ENCODE measurements around the gene FZD4. TPM values are rescaled to one million over a fixed set of nuclear protein-coding genes. Genes with fewer than 3 reads are reported as not detected.
"Not testable (repeated sequence)": the region's sequence is repeated elsewhere in the genome, so short reads cannot be mapped to it uniquely, and the experiment has no call there.

The FZD4 gene
- total RNA-seq, 1 donor from 2014 or later = 0.05 TPM

GRCh38 chr11:86977441-86978050, 22.4 kb upstream of the FZD4 start:
- intact Hi-C loops (cut with micrococcal nuclease) = loop anchor here (1.0 to 5.0 kb wide), 2 partner anchors 120 to 313 kb away; no protein-coding TSS in a partner anchor

GRCh38 chr11:86972734-86973133, 17.5 kb upstream of the FZD4 start:
- intact Hi-C loops (cut with micrococcal nuclease) = no loop called here

- intact Hi-C loops (cut with micrococcal nuclease) = no loop called here
Observed at GRCh38 chr11:86969258-86969657, 14.1 kb upstream of the FZD4 start.

GRCh38 chr11:86967601-86968000, 12.4 kb upstream of the FZD4 start:
- intact Hi-C loops (cut with micrococcal nuclease) = not testable (repeated sequence)

- intact Hi-C loops (cut with micrococcal nuclease) = no loop called here
Observed at GRCh38 chr11:86957976-86958646, 2.9 kb upstream of the FZD4 start.

- intact Hi-C loops (cut with micrococcal nuclease) = loop anchor here (1.0 kb wide), 1 partner anchor 124 kb away; no protein-coding TSS in a partner anchor
Observed at GRCh38 chr11:86956905-86957195, 1.7 kb upstream of the FZD4 start.

GRCh38 chr11:86955111-86955360, 159 bp downstream of the FZD4 start:
- intact Hi-C loops (cut with micrococcal nuclease) = no loop called here

- intact Hi-C loops (cut with micrococcal nuclease) = no loop called here
Observed at GRCh38 chr11:86954269-86955110, 705 bp downstream of the FZD4 start.

GRCh38 chr11:86952221-86952875, 2.8 kb downstream of the FZD4 start:
- intact Hi-C loops (cut with micrococcal nuclease) = no loop called here

GRCh38 chr11:86951706-86952105, 3.5 kb downstream of the FZD4 start:
- intact Hi-C loops (cut with micrococcal nuclease) = no loop called here

GRCh38 chr11:86950661-86950995, 4.6 kb downstream of the FZD4 start:
- intact Hi-C loops (cut with micrococcal nuclease) = no loop called here

- intact Hi-C loops (cut with micrococcal nuclease) = no loop called here
Observed at GRCh38 chr11:86949995-86950660, 5.1 kb downstream of the FZD4 start.

- intact Hi-C loops (cut with micrococcal nuclease) = no loop called here
Observed at GRCh38 chr11:86948733-86949132, 6.5 kb downstream of the FZD4 start.

- intact Hi-C loops (cut with micrococcal nuclease) = no loop called here
Observed at GRCh38 chr11:86947541-86947940, 7.7 kb downstream of the FZD4 start.

- intact Hi-C loops (cut with micrococcal nuclease) = not testable (repeated sequence)
Observed at GRCh38 chr11:86943505-86943904, 11.7 kb downstream of the FZD4 start.

- intact Hi-C loops (cut with micrococcal nuclease) = no loop called here
Observed at GRCh38 chr11:86941871-86942599, 13.2 kb downstream of the FZD4 start.

- intact Hi-C loops (cut with micrococcal nuclease) = no loop called here
Observed at GRCh38 chr11:86941077-86941870, 13.9 kb downstream of the FZD4 start.

GRCh38 chr11:86940122-86940777, 14.9 kb downstream of the FZD4 start:
- intact Hi-C loops (cut with micrococcal nuclease) = no loop called here
